Right lobe of liver (tissue), 6 donors: ENCODE results near the gene SCYGR1. TPM values are rescaled to one million over a fixed set of nuclear protein-coding genes. Genes with fewer than 3 reads are reported as not detected.

Experiments used
- ATAC-seq, 4 donors: fragments of 200-7000 bp; cut with Tn5 transposase; one replicate each; pipeline ENCODE4 v1.9.1; 2020; ENCODE audit warnings: mild to moderate bottlenecking in 4 of 4, moderate library complexity in 4 of 4
- DNase-seq, 3 donors: peaks; one replicate each; pipeline ENCODE4 v3.0.0-alpha.2; 2020
- H3K27ac ChIP-seq, 3 donors: fragments of 200-600 bp; one replicate each; pipeline ENCODE4 v1.8.0; 2022
- H3K27me3 ChIP-seq, 2 donors: fragments of 200-600 bp; one replicate each; pipeline ENCODE4 v1.8.0; 2022
- H3K36me3 ChIP-seq, 4 donors: fragments of 200-600 bp; sonication (generic) in 1 of 4; one replicate each; pipeline versions ENCODE4 v1.5.1 to v1.8.0; 2017 to 2022; ENCODE audit warnings: control low read depth in 1 of 4
- H3K4me1 ChIP-seq, 4 donors: fragments of 200-600 bp; sonication (generic) in 1 of 4; one replicate each; pipeline versions ENCODE4 v1.5.1 to v1.8.0; 2017 to 2022; ENCODE audit warnings: control low read depth in 1 of 4
- H3K4me3 ChIP-seq, 3 donors: fragments of 200-600 bp; one replicate each; pipeline ENCODE4 v1.8.0; 2022
- H3K9me3 ChIP-seq, 4 donors: fragments of 200-600 bp; sonication (generic) in 1 of 4; one replicate each; pipeline versions ENCODE4 v1.5.1 to v1.8.0; 2017 to 2022; ENCODE audit warnings: control low read depth in 1 of 4
- CTCF ChIP-seq, 4 donors: fragments of 200-600 bp in 3 of 4; fragments of 450-650 bp in 1 of 4; IDR thresholded peaks; one replicate each; pipeline versions ENCODE4 v1.5.1 to v1.8.0; 2016 to 2022; ENCODE audit warnings: antibody characterized with exemption in 4 of 4, mild to moderate bottlenecking in 2 of 4
- POLR2A ChIP-seq: fragments of 450-650 bp; IDR thresholded peaks from one replicate; pipeline ENCODE4 v1.6.1; 2017; ENCODE audit warnings: antibody characterized with exemption, mild to moderate bottlenecking
- WGBS: methylation state at CpG from one replicate; pipeline ENCODE4 v1.1.6; 2018; ENCODE audit warnings: low coverage, low lambda C conversion rate; ENCODE audit not compliant: insufficient coverage; ENCODE audit errors: missing lambda C conversion rate; 5-methylcytosine and 5-hydroxymethylcytosine counted together
- intact Hi-C, 2 donors: fragments of 100-400 bp; cut with DNase I; formaldehyde crosslinking; loops; one replicate each; pipeline versions ENCODE4 v1.11.2 to v1.14.1; 2022
- total RNA-seq, 6 experiments: library from RNA; depleted of rRNA in 2 of 6; stranded (reverse); fragments of >200 nt in 2 of 6; fragmentation: NEBNext Ultra II Directional in 3 of 6; extraction: Animal tissue kit (Norgen Biotek cat#: 25700) in 3 of 6; gene quantifications; one replicate each; pipeline versions ENCODE4 v1.1.0 to v1.2.4, GENCODE V29; 2016 to 2023
- donor health status: DM: no; HTN: yes; CAD: no.
- donor health status: DM: no; HTN: no; CAD: no.
- donor health status: DM: no; HTN: no; CAD: no.
- donor health status: DM: no; HTN: yes; CAD: no.
- donor health status: DM: no; HTN: yes; CAD: no.

The SCYGR1 gene
- total RNA-seq, 6 experiments from 2014 or later, result not detected

GRCh38 chr2:227370791-227371312, 16.9 kb downstream of the SCYGR1 start:
- Histone ChIP-seq H3K27me3 (no peaks in the 10 kb centered on the region), H3K4me1 (no peaks in the 10 kb centered on the region), H3K4me3 (no peak overlapping the region), H3K27ac (peak overlapping the region in 1 of 3 donors; percentile 47), H3K9me3 (no peaks in the 10 kb centered on the region), H3K36me3 (no peaks in the 10 kb centered on the region)
- ATAC-seq, result peak; percentile 70 to 82 (median 77)
- intact Hi-C loops, result no loop called here
- WGBS, result 44% methylated on average over 9 of the region's 9 CpGs
- TF ChIP-seq CTCF (IDR thresholded peaks at IDR 0.05) (no peak), POLR2A (no peak)
- DNase-seq, result no peak

GRCh38 chr2:227370092-227370491, 17.7 kb downstream of the SCYGR1 start:
- Histone ChIP-seq H3K27me3 (no peaks in the 10 kb centered on the region), H3K9me3 (no peaks in the 10 kb centered on the region), H3K27ac (no peak overlapping the region), H3K36me3 (no peaks in the 10 kb centered on the region), H3K4me3 (no peak overlapping the region), H3K4me1 (no peaks in the 10 kb centered on the region)
- no peak for TF ChIP-seq POLR2A
- 71% methylated on average over 8 of the region's 8 CpGs for WGBS
- no peak for DNase-seq
- ATAC-seq, result peak in 1 of 4 donors; percentile 11
- intact Hi-C loops, result no loop called here

GRCh38 chr2:227368574-227368973, 19.2 kb downstream of the SCYGR1 start:
- DNase-seq (no peak), ATAC-seq (peak in 1 of 4 donors; percentile 23)
- 74% methylated on average over 5 of the region's 5 CpGs for WGBS
- Histone ChIP-seq H3K4me1 (no peaks in the 10 kb centered on the region), H3K27me3 (no peaks in the 10 kb centered on the region), H3K4me3 (no peak overlapping the region), H3K36me3 (no peaks in the 10 kb centered on the region), H3K9me3 (no peaks in the 10 kb centered on the region), H3K27ac (no peak overlapping the region)
- TF ChIP-seq CTCF (IDR thresholded peaks at IDR 0.05), result no peak
- TF ChIP-seq POLR2A, result no peak
- intact Hi-C loops, result no loop called here

GRCh38 chr2:227367427-227367795, 20.3 kb downstream of the SCYGR1 start:
- 67% methylated on average over 3 of the region's 3 CpGs for WGBS
- no peak for DNase-seq
- intact Hi-C loops, result no loop called here
- ATAC-seq, result no peak
- Histone ChIP-seq H3K4me1 (no peaks in the 10 kb centered on the region), H3K36me3 (no peaks in the 10 kb centered on the region), H3K27me3 (no peaks in the 10 kb centered on the region), H3K9me3 (no peaks in the 10 kb centered on the region), H3K4me3 (no peak overlapping the region), H3K27ac (no peak overlapping the region)
- no peak for TF ChIP-seq CTCF (IDR thresholded peaks at IDR 0.05)

- H3K36me3 ChIP-seq, result no peaks in the 10 kb centered on the region
- no peak overlapping the region for H3K27ac ChIP-seq
- no peaks in the 10 kb centered on the region for H3K4me1 ChIP-seq
- H3K27me3 ChIP-seq, result no peaks in the 10 kb centered on the region
- TF ChIP-seq POLR2A (no peak), CTCF (IDR thresholded peaks at IDR 0.05) (no peak)
- DNase-seq (no peak), ATAC-seq (peak in 3 of 4 donors; percentile 10 to 33 (median 20))
- H3K9me3 ChIP-seq, result no peaks in the 10 kb centered on the region
- intact Hi-C loops, result no loop called here
- no peak overlapping the region for H3K4me3 ChIP-seq
- 32% methylated on average over 10 of the region's 11 CpGs for WGBS
These were observed 20.9 kb downstream of the SCYGR1 start for GRCh38 chr2:227366769-227367426.
